ENCODE measurements around the gene STEAP4.

DNA sequence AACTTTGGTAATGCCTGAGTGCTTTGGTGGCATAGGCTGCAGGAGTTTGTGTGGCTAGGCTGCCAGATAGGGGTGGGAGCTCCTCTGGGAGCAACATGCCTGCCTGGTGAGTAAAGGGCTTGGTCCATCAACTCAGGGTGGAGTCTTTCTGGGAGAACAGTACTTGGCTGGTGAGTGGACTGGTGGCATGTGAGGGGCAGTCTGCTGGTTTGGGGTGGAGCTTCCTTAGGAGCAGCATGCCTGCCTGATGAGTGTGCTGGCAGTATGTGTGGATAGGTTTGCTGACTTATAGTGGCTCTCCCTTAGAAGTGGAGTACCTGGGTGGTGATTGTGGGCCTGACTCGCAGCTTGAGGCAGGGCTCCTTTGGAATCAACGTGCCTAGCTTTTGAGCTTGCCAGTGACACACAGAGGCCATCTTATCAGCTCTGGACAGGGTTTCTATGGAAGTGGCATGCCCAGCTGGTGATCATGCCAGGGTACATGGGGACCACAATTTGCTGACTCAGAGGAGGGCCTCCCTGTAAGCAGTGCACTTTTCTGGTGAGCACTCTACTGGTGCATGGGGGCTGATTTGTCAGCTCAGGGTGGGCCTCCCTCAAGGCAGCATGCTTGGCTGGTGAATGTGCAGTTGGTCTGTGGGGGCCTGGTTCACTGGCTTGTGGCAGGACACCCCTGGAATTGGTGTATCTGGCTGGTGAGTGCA lies 51.8 kb downstream of the STEAP4 start:
- TF ChIP-seq, protein P1, sequence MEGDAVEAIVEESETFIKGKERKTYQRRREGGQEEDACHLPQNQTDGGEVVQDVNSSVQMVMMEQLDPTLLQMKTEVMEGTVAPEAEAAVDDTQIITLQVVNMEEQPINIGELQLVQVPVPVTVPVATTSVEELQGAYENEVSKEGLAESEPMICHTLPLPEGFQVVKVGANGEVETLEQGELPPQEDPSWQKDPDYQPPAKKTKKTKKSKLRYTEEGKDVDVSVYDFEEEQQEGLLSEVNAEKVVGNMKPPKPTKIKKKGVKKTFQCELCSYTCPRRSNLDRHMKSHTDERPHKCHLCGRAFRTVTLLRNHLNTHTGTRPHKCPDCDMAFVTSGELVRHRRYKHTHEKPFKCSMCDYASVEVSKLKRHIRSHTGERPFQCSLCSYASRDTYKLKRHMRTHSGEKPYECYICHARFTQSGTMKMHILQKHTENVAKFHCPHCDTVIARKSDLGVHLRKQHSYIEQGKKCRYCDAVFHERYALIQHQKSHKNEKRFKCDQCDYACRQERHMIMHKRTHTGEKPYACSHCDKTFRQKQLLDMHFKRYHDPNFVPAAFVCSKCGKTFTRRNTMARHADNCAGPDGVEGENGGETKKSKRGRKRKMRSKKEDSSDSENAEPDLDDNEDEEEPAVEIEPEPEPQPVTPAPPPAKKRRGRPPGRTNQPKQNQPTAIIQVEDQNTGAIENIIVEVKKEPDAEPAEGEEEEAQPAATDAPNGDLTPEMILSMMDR (IDR thresholded peaks at IDR 0.05), result no peak
- TF ChIP-seq SMAD3 (CRISPR knock-in tag; IDR thresholded peaks at IDR 0.05; ENCODE audit: borderline replicate concordance), result no peak
- no peak for TF ChIP-seq ZNF138 (CRISPR knock-in tag; conservative IDR thresholded peaks at IDR 0.05)
